Measurements from ENCODE around the gene MYO3B.
"Not testable (repeated sequence)": the region's sequence is repeated elsewhere in the genome, so short reads cannot be mapped to it uniquely, and the experiment has no call there.

The MYO3B gene

DNA sequence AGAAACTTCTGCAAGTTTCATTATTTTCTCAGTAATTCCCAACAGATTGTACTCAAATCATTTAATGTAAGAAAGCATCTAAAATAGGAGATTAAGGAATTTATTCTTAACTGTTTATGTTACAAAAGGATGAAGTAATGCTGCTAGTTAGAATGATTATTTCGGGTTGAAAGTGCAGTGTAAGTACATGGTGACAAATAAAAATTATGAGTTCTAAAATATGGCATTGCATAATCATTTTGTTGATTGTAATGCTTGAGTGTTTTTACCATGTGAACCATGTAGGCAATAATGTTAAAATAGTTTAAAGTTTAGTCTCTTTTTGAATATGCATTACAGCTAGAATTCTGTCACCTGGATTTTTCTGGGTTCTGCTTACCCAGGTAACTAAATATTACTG, 388.2 kb downstream of the MYO3B start:
- DNase-seq (ENCODE audit: low spot score): no peak

GRCh38 chr2:170567429-170567828, 389.5 kb downstream of the MYO3B start:
- DNase-seq (ENCODE audit: low spot score): no peak

DNA sequence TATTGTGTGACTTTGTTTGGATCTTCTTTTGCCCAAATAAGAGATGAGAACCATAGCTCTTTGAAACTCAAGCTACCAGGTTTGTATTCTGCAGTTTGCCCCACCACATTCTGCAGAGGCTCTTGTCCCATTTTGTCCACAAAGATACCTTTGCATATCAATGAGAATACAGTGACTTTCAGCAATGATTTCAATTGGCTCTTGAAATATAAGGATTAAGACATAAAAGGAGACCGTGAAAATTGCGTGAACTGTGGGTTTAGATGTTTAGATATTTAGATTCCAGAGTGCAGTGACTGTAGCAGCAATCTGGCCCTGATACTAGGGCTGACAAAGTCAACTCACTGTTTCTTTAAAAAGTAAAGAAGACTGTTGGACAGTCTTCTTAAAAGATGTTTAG, 390.6 kb downstream of the MYO3B start:
- DNase-seq (ENCODE audit: low spot score): no peak

DNA sequence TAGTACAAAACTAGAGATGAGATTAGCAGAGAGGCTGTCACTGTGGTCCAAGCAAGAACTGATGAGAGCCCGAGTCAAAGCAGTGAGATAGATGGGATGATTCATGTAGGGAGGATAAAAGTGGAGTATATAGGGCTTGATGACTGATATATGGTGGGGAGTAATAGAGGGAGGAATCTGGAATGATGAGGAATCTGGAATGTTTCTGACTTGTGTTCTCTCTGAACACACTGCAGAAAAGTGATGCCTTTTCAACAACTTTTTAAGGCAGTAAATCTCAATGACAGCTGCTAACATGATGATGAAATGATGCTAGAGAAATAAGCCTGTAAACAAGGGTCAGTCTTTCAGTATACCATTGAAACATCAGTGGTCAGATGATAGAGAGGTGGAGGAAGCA, 393.7 kb downstream of the MYO3B start:
- no peak for DNase-seq (ENCODE audit: low spot score)

GRCh38 chr2:170573671-170574070, 395.7 kb downstream of the MYO3B start:
- no peak for DNase-seq (ENCODE audit: low spot score)

- DNase-seq (ENCODE audit: low spot score): no peak
These were observed 398.3 kb downstream of the MYO3B start for GRCh38 chr2:170576296-170576695.

DNA sequence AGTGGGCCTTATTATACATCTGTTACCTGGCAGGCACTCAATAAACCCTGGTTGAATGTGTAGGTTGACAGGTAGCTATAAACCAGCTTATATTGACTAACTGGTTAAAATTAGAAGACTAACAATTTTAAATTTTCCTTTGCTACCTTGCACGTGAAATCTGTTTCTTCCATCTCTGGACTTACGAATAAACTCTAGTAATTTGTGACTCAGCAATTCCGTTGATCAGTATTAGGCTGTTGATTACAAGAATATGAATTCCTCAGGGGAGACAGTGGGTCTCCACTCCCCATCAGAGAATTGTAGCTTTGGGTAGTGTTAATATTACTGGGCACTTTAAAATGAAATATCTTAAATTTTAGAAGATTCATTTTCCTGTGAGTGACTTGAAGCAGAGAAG, 399.4 kb downstream of the MYO3B start:
- DNase-seq (ENCODE audit: low spot score): no peak

DNA sequence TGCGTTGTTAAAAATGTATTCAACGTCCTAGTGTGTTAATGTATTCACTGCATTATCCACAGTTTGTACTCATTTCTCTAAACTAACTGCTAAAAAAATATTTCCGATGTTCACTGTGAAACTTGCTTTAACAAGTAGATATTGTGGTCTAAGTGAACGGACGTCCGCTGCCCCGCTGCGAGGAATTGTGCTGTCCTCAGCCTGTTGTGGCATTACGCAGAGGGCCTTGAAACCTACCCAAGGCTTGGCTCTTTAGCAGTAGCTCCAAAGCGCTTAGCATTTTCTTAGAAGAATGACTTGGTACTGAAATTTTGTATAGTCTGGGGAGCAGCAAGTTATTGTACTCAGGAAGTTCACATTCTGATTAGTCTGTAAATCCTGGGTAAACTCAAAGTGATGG, 400.7 kb downstream of the MYO3B start:
- no peak for DNase-seq (ENCODE audit: low spot score)

DNA sequence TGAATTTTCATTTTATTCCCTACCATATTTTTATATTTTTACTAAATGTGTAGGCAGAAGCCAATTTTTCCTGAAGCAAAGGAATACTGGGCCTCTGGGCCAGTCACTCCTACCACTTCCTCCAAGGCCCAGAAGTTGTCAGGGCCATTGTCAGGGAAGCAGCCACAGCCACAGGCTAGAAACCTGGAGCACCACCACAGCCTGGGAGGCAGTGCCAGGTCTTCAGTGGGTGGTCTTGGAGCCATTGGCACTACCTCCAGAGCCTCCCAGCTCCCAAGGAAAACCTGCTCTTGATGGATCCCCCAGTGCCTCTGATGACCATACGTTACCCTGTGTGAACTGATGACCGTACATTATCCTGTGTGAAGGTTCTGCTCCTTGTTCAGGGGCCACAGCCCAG, 401.6 kb downstream of the MYO3B start:
- DNase-seq (ENCODE audit: low spot score): no peak

DNA sequence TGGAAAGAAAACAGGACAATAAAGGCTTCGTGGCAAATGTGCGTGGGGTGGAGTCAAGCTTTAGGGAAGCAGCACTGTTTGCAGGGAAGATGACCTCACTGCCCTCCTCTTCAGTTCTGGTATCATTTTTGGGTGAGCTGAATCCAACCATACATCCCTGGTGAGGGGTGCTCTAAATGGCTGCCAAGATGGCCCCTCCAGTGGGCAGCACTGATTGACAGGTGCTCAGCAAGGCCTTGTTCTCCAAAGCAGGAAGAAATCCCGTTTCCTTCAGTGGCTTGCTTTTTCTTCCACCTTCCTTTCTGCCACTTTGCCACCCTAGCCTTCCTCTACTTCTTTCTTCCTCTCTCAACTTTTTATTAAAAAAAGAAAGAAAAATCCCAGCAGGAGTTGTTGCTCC, 404.4 kb downstream of the MYO3B start:
- no peak for DNase-seq (ENCODE audit: low spot score)

DNA sequence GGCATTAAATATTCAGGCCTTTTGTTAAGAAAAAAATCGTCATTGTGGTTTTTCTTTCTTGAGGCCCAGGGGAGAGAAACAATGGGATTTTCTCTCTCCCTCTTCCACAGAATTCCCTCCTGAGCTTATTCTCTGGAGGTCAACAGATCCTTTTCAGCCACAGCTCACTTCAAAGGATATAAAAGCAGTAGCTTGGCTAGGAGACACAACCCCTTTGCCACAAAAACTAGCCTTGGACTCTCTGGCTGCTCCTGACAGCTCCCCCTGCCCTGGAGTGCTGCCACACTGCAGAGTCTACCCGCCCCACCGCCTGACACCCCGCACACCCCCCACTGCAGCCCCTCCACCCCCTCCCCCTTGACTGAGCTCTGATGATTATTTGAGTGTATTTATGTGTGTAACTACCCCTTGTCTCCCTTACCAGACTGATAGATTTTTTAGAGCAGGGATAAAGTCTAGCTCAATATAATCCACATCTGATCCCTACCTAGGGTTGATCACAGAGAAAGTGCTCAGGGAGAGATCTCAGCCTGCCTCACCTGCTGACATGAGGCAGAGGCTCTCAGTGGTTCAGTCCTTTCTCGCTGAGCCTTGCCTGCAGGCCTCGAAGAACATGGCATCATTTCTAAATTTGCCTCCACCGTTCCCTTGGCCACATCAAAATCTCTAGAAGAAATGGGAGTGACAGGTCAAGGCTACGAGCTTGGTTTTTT, 405.0 kb downstream of the MYO3B start:
- no peak for DNase-seq (ENCODE audit: low spot score)

- no peak for DNase-seq (ENCODE audit: low spot score)
These were observed 407.1 kb downstream of the MYO3B start for GRCh38 chr2:170585067-170585466.

GRCh38 chr2:170586571-170587095, 408.7 kb downstream of the MYO3B start:
- DNase-seq (ENCODE audit: low spot score): no peak

DNA sequence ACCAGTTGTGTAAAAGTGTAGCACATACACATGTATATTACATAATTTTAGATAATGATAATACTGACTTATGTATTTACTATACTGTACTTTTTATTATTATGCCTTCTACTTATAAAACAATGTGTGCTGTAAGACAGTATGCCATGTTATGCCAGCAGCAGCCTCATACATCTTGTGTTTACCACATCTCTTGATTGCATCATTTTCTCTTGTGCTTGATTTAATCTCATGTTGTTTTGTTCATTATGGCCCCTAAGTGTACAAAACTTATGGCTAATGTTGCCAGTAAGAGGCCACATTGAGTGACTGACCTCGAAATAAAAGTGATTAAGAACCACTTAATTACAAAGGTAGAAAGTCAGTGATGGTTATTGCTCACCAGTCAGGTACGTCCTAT, 409.2 kb downstream of the MYO3B start:
- DNase-seq (ENCODE audit: low spot score): no peak

DNA sequence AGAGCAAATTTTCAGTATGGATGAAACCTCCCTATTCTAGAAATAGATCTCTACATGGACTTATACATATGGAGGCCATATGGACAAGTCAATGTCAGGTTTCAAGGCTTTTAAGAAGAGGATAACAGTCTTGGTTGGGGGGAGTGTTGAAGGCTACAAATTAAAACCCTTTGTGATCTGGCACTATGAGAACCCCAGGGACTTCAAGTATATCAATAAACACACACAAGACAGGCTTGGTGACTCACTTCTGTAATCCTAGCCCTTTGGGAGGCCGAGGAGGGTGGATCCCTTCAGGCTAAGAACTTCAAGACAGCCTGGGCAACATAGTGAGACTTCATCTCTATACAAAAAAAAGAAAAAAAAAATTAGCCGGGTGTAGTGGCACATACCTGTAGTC, 410.0 kb downstream of the MYO3B start:
- no peak for DNase-seq (ENCODE audit: low spot score)

DNA sequence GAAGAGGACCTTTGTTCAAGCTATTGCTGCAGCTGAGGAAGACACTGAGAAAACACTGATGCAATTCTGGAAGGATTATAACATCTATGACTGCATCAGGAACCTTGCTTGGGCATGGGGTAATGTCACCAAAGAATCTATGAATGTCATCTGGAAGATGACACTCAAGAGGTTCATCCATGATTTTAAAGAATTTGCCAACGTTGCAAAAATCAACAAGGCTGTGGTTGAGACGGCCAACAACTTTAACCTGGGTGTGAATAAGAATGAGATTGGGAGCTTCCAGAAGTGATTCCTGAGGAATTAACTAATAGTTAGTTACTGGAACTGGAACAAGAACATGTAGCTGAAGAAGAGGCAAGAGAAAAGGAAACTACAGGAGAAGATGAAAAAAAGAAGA, 410.8 kb downstream of the MYO3B start:
- no peak for DNase-seq (ENCODE audit: low spot score)

GRCh38 chr2:170596576-170596975, 418.6 kb downstream of the MYO3B start:
- no peak for DNase-seq (ENCODE audit: low spot score)

- DNase-seq (ENCODE audit: low spot score): no peak
These were observed 420.1 kb downstream of the MYO3B start for GRCh38 chr2:170598067-170598395.

- no peak for DNase-seq (ENCODE audit: low spot score)
These were observed 423.5 kb downstream of the MYO3B start for GRCh38 chr2:170601489-170601888.

DNA sequence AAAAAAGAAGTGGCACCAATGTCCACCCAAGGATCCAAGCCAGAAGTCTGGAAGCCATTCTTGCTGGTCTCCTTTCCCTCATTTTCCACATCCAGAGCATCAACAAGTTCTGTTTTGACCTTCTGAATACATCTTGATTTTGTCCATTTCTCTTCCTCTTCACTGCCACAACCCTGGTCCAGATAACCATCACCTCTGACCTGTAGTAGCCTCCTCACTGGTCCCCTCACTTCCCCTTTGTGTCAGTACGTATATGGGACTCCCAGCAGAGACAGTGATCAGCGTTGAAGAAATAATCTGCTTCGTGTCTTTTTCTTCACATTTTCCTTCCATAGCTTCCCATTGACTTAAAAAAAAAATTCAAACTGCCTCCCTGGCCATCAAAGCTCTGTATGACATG, 427.9 kb downstream of the MYO3B start:
- DNase-seq (ENCODE audit: low spot score): no peak

GRCh38 chr2:170607171-170607570, 429.2 kb downstream of the MYO3B start:
- no peak for DNase-seq (ENCODE audit: low spot score)

- no peak for DNase-seq (ENCODE audit: low spot score)
These were observed 432.7 kb downstream of the MYO3B start for GRCh38 chr2:170610615-170611014.

- not testable (repeated sequence) for DNase-seq (ENCODE audit: low spot score)
These were observed 441.0 kb downstream of the MYO3B start for GRCh38 chr2:170618948-170619347.

- DNase-seq (ENCODE audit: low spot score): not testable (repeated sequence)
These were observed 457.1 kb downstream of the MYO3B start for GRCh38 chr2:170635094-170635493.

Measured in CD4-positive, alpha-beta T cell treated with Interleukin-6 at 100 ng/mL for 8 hours (primary cell).